Subcutaneous abdominal adipose tissue (tissue), 5 donors: ENCODE measurements around the gene SOBP.

ENCODE experiments used
- H3K27ac ChIP-seq: one replicate; pipeline ENCODE4 v1.7.0; 2013; ENCODE audit warnings: low read depth, mild to moderate bottlenecking, inconsistent platforms, low read length, moderate library complexity
- H3K27me3 ChIP-seq, 5 donors: one replicate each; pipeline ENCODE4 v1.7.0; 2013; ENCODE audit warnings: low read length in 5 of 5, inconsistent platforms in 1 of 5; ENCODE audit not compliant: control insufficient read depth in 5 of 5, insufficient read depth in 4 of 5
- H3K36me3 ChIP-seq, 5 donors: one replicate each; pipeline ENCODE4 v1.7.0; 2013; ENCODE audit warnings: low read length in 5 of 5; ENCODE audit not compliant: control insufficient read depth in 5 of 5, insufficient read depth in 5 of 5
- H3K4me1 ChIP-seq, 5 donors: one replicate each; pipeline ENCODE4 v1.7.0; 2013; ENCODE audit warnings: low read length in 5 of 5, mild to moderate bottlenecking in 3 of 5, moderate library complexity in 1 of 5; ENCODE audit not compliant: control insufficient read depth in 5 of 5, insufficient read depth in 5 of 5
- H3K4me3 ChIP-seq, 5 donors: one replicate each; pipeline ENCODE4 v1.7.0; 2013; ENCODE audit warnings: low read length in 5 of 5, low read depth in 1 of 5
- H3K9ac ChIP-seq, 5 donors: one replicate each; pipeline ENCODE4 v1.7.0; 2013; ENCODE audit warnings: low read length in 5 of 5, mild to moderate bottlenecking in 4 of 5, moderate library complexity in 3 of 5
- H3K9me3 ChIP-seq, 5 donors: one replicate each; pipeline ENCODE4 v1.7.0; 2013; ENCODE audit warnings: low read length in 5 of 5; ENCODE audit not compliant: control insufficient read depth in 5 of 5
- donor health status: healthy.
- donor health status: healthy.
- donor health status: healthy.
- donor health status: healthy.
- donor health status: healthy.

SOBP gene

GRCh38 chr6:107592806-107593205 lies 102.9 kb downstream of the SOBP start:
- H3K36me3 ChIP-seq = no peaks in the 10 kb centered on the region
- H3K4me3 ChIP-seq = no peak overlapping the region
- H3K27me3 ChIP-seq = no peaks in the 10 kb centered on the region
- H3K4me1 ChIP-seq = peaks cover 0 to 20% (median 7%) of the 10 kb centered on the region in 5 donors
- H3K27ac ChIP-seq = no peak overlapping the region
- no peak overlapping the region for H3K9ac ChIP-seq
- H3K9me3 ChIP-seq = no peaks in the 10 kb centered on the region

- no peak overlapping the region for H3K27ac ChIP-seq
- H3K27me3 ChIP-seq = no peaks in the 10 kb centered on the region
- peaks cover 0 to 8% (median 7%) of the 10 kb centered on the region in 5 donors for H3K4me1 ChIP-seq
- no peaks in the 10 kb centered on the region for H3K36me3 ChIP-seq
- H3K9ac ChIP-seq = no peak overlapping the region
- no peaks in the 10 kb centered on the region for H3K9me3 ChIP-seq
- H3K4me3 ChIP-seq = no peak overlapping the region
Measured at GRCh38 chr6:107594736-107595135, 104.8 kb downstream of the SOBP start.

GRCh38 chr6:107598091-107598490 lies 108.2 kb downstream of the SOBP start:
- H3K27ac ChIP-seq = no peak overlapping the region
- no peaks in the 10 kb centered on the region for H3K36me3 ChIP-seq
- H3K27me3 ChIP-seq = no peaks in the 10 kb centered on the region
- peaks cover 1 to 35% (median 25%) of the 10 kb centered on the region in 5 donors for H3K4me1 ChIP-seq
- H3K4me3 ChIP-seq = no peak overlapping the region
- no peaks in the 10 kb centered on the region for H3K9me3 ChIP-seq
- H3K9ac ChIP-seq = no peak overlapping the region

- Histone ChIP-seq H3K9me3 (no peaks in the 10 kb centered on the region), H3K36me3 (no peaks in the 10 kb centered on the region), H3K4me3 (no peak overlapping the region), H3K27me3 (no peaks in the 10 kb centered on the region), H3K27ac (no peak overlapping the region), H3K4me1 (peaks cover 1 to 37% (median 25%) of the 10 kb centered on the region in 5 donors), H3K9ac (no peak overlapping the region)
Measured at GRCh38 chr6:107599043-107599442, 109.1 kb downstream of the SOBP start.

- no peaks in the 10 kb centered on the region for H3K27me3 ChIP-seq
- H3K9ac ChIP-seq = no peak overlapping the region
- H3K4me1 ChIP-seq = peaks cover 1 to 37% (median 22%) of the 10 kb centered on the region in 5 donors
- H3K36me3 ChIP-seq = no peaks in the 10 kb centered on the region
- no peak overlapping the region for H3K4me3 ChIP-seq
- no peak overlapping the region for H3K27ac ChIP-seq
- no peaks in the 10 kb centered on the region for H3K9me3 ChIP-seq
Measured at GRCh38 chr6:107600121-107600520, 110.2 kb downstream of the SOBP start.

- no peaks in the 10 kb centered on the region for H3K36me3 ChIP-seq
- H3K9ac ChIP-seq = peak overlapping the region in 1 of 5 donors; percentile 1
- peak overlapping the region; percentile 37 for H3K27ac ChIP-seq
- H3K27me3 ChIP-seq = no peaks in the 10 kb centered on the region
- no peak overlapping the region for H3K4me3 ChIP-seq
- H3K9me3 ChIP-seq = no peaks in the 10 kb centered on the region
- H3K4me1 ChIP-seq = peaks cover 1 to 33% (median 22%) of the 10 kb centered on the region in 5 donors
Measured at GRCh38 chr6:107600936-107601335, 111.0 kb downstream of the SOBP start.

- no peaks in the 10 kb centered on the region for H3K27me3 ChIP-seq
- peaks cover 1 to 32% (median 22%) of the 10 kb centered on the region in 5 donors for H3K4me1 ChIP-seq
- no peaks in the 10 kb centered on the region for H3K9me3 ChIP-seq
- no peaks in the 10 kb centered on the region for H3K36me3 ChIP-seq
- H3K27ac ChIP-seq = peak overlapping the region; percentile 37
- H3K4me3 ChIP-seq = no peak overlapping the region
- peak overlapping the region in 1 of 5 donors; percentile 1 for H3K9ac ChIP-seq
Measured at GRCh38 chr6:107601406-107601805, 111.5 kb downstream of the SOBP start.

- H3K4me3 ChIP-seq = no peak overlapping the region
- H3K36me3 ChIP-seq = no peaks in the 10 kb centered on the region
- H3K27ac ChIP-seq = no peak overlapping the region
- peaks cover 6 to 36% (median 22%) of the 10 kb centered on the region in 5 donors for H3K4me1 ChIP-seq
- H3K9ac ChIP-seq = no peak overlapping the region
- H3K9me3 ChIP-seq = no peaks in the 10 kb centered on the region
- no peaks in the 10 kb centered on the region for H3K27me3 ChIP-seq
Measured at GRCh38 chr6:107602321-107603005, 112.5 kb downstream of the SOBP start.

GRCh38 chr6:107603006-107603370 lies 113.1 kb downstream of the SOBP start:
- Histone ChIP-seq H3K36me3 (no peaks in the 10 kb centered on the region), H3K4me3 (no peak overlapping the region), H3K9me3 (no peaks in the 10 kb centered on the region), H3K27ac (no peak overlapping the region), H3K9ac (no peak overlapping the region), H3K27me3 (no peaks in the 10 kb centered on the region), H3K4me1 (peaks cover 6 to 36% (median 22%) of the 10 kb centered on the region in 5 donors)

- Histone ChIP-seq H3K9me3 (no peaks in the 10 kb centered on the region), H3K27me3 (no peaks in the 10 kb centered on the region)
Measured at GRCh38 chr6:107604549-107604948, 114.6 kb downstream of the SOBP start.

More at GRCh38 chr6:107604549-107604948, 114.6 kb downstream of the SOBP start:
- no peak overlapping the region for H3K27ac ChIP-seq
- no peaks in the 10 kb centered on the region for H3K36me3 ChIP-seq
- peaks cover 6 to 36% (median 22%) of the 10 kb centered on the region in 5 donors for H3K4me1 ChIP-seq
- no peak overlapping the region for H3K4me3 ChIP-seq
- H3K9ac ChIP-seq = no peak overlapping the region
